CD4-positive, alpha-beta T cell (primary cell): ENCODE measurements around the gene TP53RK. TPM values are rescaled to one million over a fixed set of nuclear protein-coding genes. Genes with fewer than 3 reads are reported as not detected.

Source experiments
- ATAC-seq: fragments of 200-7000 bp; cut with Tn5 transposase; one replicate; pipeline ENCODE4 v1.10.0; 2022; ENCODE audit warnings: mild to moderate bottlenecking; ENCODE audit not compliant: poor library complexity
- CTCF ChIA-PET: fragments of 350-600 bp; sonication (Branson Sonifier 250); formaldehyde crosslinking; loops from one replicate; lab custom pipeline; 2021; ENCODE audit warnings: antibody characterized with exemption, inconsistent platforms; lab: Charles Lee
- POLR2A ChIA-PET: fragments of 350-600 bp; sonication (Branson Sonifier 250); formaldehyde crosslinking; loops from one replicate; lab custom pipeline; 2021; ENCODE audit warnings: antibody characterized with exemption, inconsistent platforms; lab: Charles Lee
- DNase-seq, 14 experiments: peaks; one replicate each; pipeline ENCODE4 v3.0.0-alpha.2; 2013 to 2020; ENCODE audit warnings: mixed read lengths in 2 of 14
- H3K27ac ChIP-seq, 2 donors: one replicate each; pipeline versions ENCODE4 v1.5.1 to v1.7.0; 2013; ENCODE audit warnings: low read length in 2 of 2, low read depth in 1 of 2, mild to moderate bottlenecking in 1 of 2
- H3K27me3 ChIP-seq, 2 experiments: 1 replicate in 1 of 2; 2 replicates in 1 of 2; pipeline versions ENCODE4 v1.6.1 to v1.7.0; 2013; ENCODE audit warnings: low read length in 2 of 2, control low read depth in 1 of 2, mild to moderate bottlenecking in 1 of 2, moderate library complexity in 1 of 2; ENCODE audit not compliant: insufficient read depth in 2 of 2, control insufficient read depth in 1 of 2
- H3K36me3 ChIP-seq: one replicate; pipeline ENCODE4 v1.6.1; 2013; ENCODE audit warnings: low read length, control low read depth; ENCODE audit not compliant: insufficient read depth
- H3K4me1 ChIP-seq: one replicate; pipeline ENCODE4 v1.6.1; 2013; ENCODE audit warnings: low read length, control low read depth; ENCODE audit not compliant: insufficient read depth
- H3K4me3 ChIP-seq: one replicate; pipeline ENCODE4 v1.5.1; 2013; ENCODE audit warnings: mild to moderate bottlenecking, low read length, moderate library complexity
- H3K9me3 ChIP-seq, 2 experiments: 1 replicate in 1 of 2; 2 replicates in 1 of 2; pipeline versions ENCODE4 v1.6.1 to v1.7.0; 2013; ENCODE audit warnings: low read length in 2 of 2, mild to moderate bottlenecking in 2 of 2, control low read depth in 1 of 2, moderate library complexity in 1 of 2; ENCODE audit not compliant: control insufficient read depth in 1 of 2, insufficient read depth in 1 of 2
- H3K27ac Mint-ChIP-seq: one replicate; pipeline ENCODE4 v1.8.0; 2020; ENCODE audit warnings: mixed read lengths
- H3K27me3 Mint-ChIP-seq: one replicate; pipeline ENCODE4 v1.8.0; 2021; ENCODE audit warnings: mixed read lengths
- H3K36me3 Mint-ChIP-seq: one replicate; pipeline ENCODE4 v1.8.0; 2021; ENCODE audit warnings: low read depth, mixed read lengths
- H3K4me1 Mint-ChIP-seq: one replicate; pipeline ENCODE4 v1.8.0; 2021; ENCODE audit warnings: low read depth, mixed read lengths
- H3K4me3 Mint-ChIP-seq: one replicate; pipeline ENCODE4 v1.8.0; 2020; ENCODE audit warnings: mild to moderate bottlenecking, mixed read lengths
- H3K9me3 Mint-ChIP-seq: one replicate; pipeline ENCODE4 v1.8.0; 2020; ENCODE audit warnings: mixed read lengths
- CTCF ChIP-seq: fragments of 200-600 bp; IDR thresholded peaks from one replicate; pipeline ENCODE4 v1.8.0; 2022; ENCODE audit warnings: antibody characterized with exemption, mild to moderate bottlenecking
- intact Hi-C, 2 experiments: fragments of 100-400 bp; cut with DNase I in 1 of 2; cut with micrococcal nuclease in 1 of 2; formaldehyde crosslinking; loops; one replicate each; pipeline versions ENCODE4 v1.15.1 to v1.9.0; 2023 to 2025; cut with DNase I, micrococcal nuclease
- total RNA-seq, 174 experiments: library from RNA in 2 of 174; stranded (reverse) in 2 of 174; gene quantifications; one replicate each; pipeline ENCODE4 v1.2.3 and lab custom pipeline; 2021 to 2026

Gene TP53RK
- total RNA-seq, 2 experiments from 2014 or later: 3.9 to 4.5 TPM

GRCh38 chr20:46722450-46722849, 33.2 kb upstream of the TP53RK start:
- Mint-ChIP-seq H3K4me3 (no peak overlapping the region), H3K27me3 (peaks cover 4% of the 10 kb centered on the region), H3K36me3 (no peaks in the 10 kb centered on the region), H3K9me3 (peaks cover 11% of the 10 kb centered on the region), H3K4me1 (no peaks in the 10 kb centered on the region), H3K27ac (no peak overlapping the region)
- Histone ChIP-seq H3K27ac (no peak overlapping the region), H3K27me3 (peaks cover 0 to 2% of the 10 kb centered on the region in 2 experiments), H3K4me3 (no peak overlapping the region), H3K9me3 (peaks cover 0 to 13% of the 10 kb centered on the region in 2 experiments), H3K4me1 (no peaks in the 10 kb centered on the region), H3K36me3 (no peaks in the 10 kb centered on the region)
- ChIA-PET CTCF (no interaction called here), POLR2A (no interaction called here)
- ATAC-seq (no peak), DNase-seq (no peak)
- intact Hi-C loops: no loop called here
- no peak for TF ChIP-seq CTCF

DNA sequence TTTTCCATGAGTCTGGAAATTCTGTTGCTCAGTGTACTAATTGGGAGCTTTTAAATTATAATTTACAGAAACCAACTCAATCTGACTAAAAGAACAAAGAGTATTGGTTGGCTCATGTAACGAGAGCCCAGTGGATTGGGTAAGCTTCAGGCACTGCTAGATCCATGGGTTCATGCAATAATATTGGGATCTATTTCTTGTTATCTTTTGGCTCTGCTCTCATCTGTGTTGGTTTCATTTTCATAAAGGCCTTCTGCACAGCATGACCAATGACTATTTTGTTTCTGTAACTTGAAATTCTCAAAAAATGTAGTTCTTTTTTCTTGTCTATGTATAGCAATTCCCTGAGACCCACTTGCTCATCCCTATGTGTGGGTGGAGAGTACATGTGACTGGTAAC, 32.2 kb upstream of the TP53RK start:
- no peaks in the 10 kb centered on the region for H3K36me3 Mint-ChIP-seq
- Histone ChIP-seq H3K9me3 (peaks cover 0 to 13% of the 10 kb centered on the region in 2 experiments), H3K4me1 (no peaks in the 10 kb centered on the region), H3K36me3 (no peaks in the 10 kb centered on the region), H3K4me3 (no peak overlapping the region), H3K27me3 (peaks cover 0 to 2% of the 10 kb centered on the region in 2 experiments), H3K27ac (no peak overlapping the region)
- DNase-seq (no peak), ATAC-seq (no peak)
- POLR2A ChIA-PET: no interaction called here
- CTCF ChIA-PET: no interaction called here
- TF ChIP-seq CTCF: no peak
- peaks cover 4% of the 10 kb centered on the region for H3K27me3 Mint-ChIP-seq
- H3K9me3 Mint-ChIP-seq: peaks cover 11% of the 10 kb centered on the region
- H3K4me3 Mint-ChIP-seq: no peak overlapping the region
- intact Hi-C loops: no loop called here
- no peaks in the 10 kb centered on the region for H3K4me1 Mint-ChIP-seq
- no peak overlapping the region for H3K27ac Mint-ChIP-seq

GRCh38 chr20:46720776-46721425, 31.7 kb upstream of the TP53RK start:
- Histone ChIP-seq H3K9me3 (peaks cover 0 to 9% of the 10 kb centered on the region in 2 experiments), H3K36me3 (no peaks in the 10 kb centered on the region), H3K27ac (no peak overlapping the region), H3K4me3 (no peak overlapping the region), H3K4me1 (no peaks in the 10 kb centered on the region), H3K27me3 (peaks cover 0 to 2% of the 10 kb centered on the region in 2 experiments)
- Mint-ChIP-seq H3K9me3 (peaks cover 11% of the 10 kb centered on the region), H3K27me3 (peaks cover 4% of the 10 kb centered on the region), H3K4me1 (no peaks in the 10 kb centered on the region), H3K27ac (no peak overlapping the region), H3K36me3 (no peaks in the 10 kb centered on the region), H3K4me3 (no peak overlapping the region)
- no peak for ATAC-seq
- no peak for TF ChIP-seq CTCF
- POLR2A ChIA-PET: no interaction called here
- no peak for DNase-seq
- CTCF ChIA-PET: no interaction called here
- intact Hi-C loops: no loop called here
